GM12878 (cell line): Measurements from ENCODE around the gene NT5C3B. TPM values are rescaled to one million over a fixed set of nuclear protein-coding genes. Genes with fewer than 3 reads are reported as not detected.
"Not testable (repeated sequence)": the region's sequence is repeated elsewhere in the genome, so short reads cannot be mapped to it uniquely, and the experiment has no call there.

ENCODE experiments used
- ATAC-seq: fragments of 200-7000 bp; cut with Tn5 transposase; 3 replicates; pipeline ENCODE4 v1.9.1; 2020; ENCODE audit warnings: mild to moderate bottlenecking, moderate library complexity
- BruUV-seq: library from RNA; stranded (reverse); fragments of 400-500 nt; replicated peaks from 2 replicates; lab custom pipeline; 2021; lab: Mats Ljungman, UMichigan
- CTCF ChIA-PET: fragments of 300-600 bp; sonication (Branson Sonifier 250); formaldehyde crosslinking; extraction: SDS; loops from one replicate; lab custom pipeline; 2021; ENCODE audit warnings: inconsistent platforms; lab: Yijun Ruan, JAX
- POLR2A ChIA-PET: fragments of 350-600 bp; formaldehyde crosslinking; extraction: SDS; loops from one replicate; lab custom pipeline; 2021; ENCODE audit warnings: inconsistent platforms; lab: Charles Lee
- RAD21 ChIA-PET: fragments of 300-600 bp; sonication (Branson Sonifier 250); formaldehyde crosslinking; loops from one replicate; lab custom pipeline; 2023; ENCODE audit warnings: antibody characterized with exemption; ENCODE audit not compliant: unreplicated experiment; lab: Charles Lee
- SMC1A ChIA-PET: fragments of 300-600 bp; sonication (Branson Sonifier 250); formaldehyde crosslinking; loops from one replicate; lab custom pipeline; 2023; ENCODE audit not compliant: unreplicated experiment, uncharacterized antibody; lab: Charles Lee
- DNase-seq: peaks from one replicate; pipeline ENCODE4 v3.0.0-alpha.2; 2011; ENCODE audit warnings: low read depth, low spot score
- FAIRE-seq: peaks from 3 replicates; lab custom pipeline; 2011; peaks lifted over from hg19 to GRCh38; lab: Jason Lieb, UNC
- H2AFZ ChIP-seq: 2 replicates; pipeline ENCODE4 v1.6.0; 2011; ENCODE audit warnings: low read depth, low read length, control low read depth; ENCODE audit not compliant: control insufficient read depth
- H3K27ac ChIP-seq: 2 replicates; pipeline ENCODE4 v1.5.1; 2011; ENCODE audit warnings: control low read depth; ENCODE audit not compliant: control insufficient read depth, insufficient read depth
- H3K27me3 ChIP-seq, 2 experiments: replicated peaks in 1 of 2; 2 replicates each; pipeline versions ENCODE4 v1.6.0 to v1.6.1; 2011; ENCODE audit warnings: low read length in 1 of 2; ENCODE audit not compliant: control insufficient read depth in 2 of 2, insufficient read depth in 2 of 2
- H3K36me3 ChIP-seq, 2 experiments: 2 replicates each; pipeline ENCODE4 v1.5.1; 2011; ENCODE audit warnings: low read length in 1 of 2; ENCODE audit not compliant: control insufficient read depth in 2 of 2, insufficient read depth in 2 of 2
- H3K4me1 ChIP-seq: 2 replicates; pipeline ENCODE4 v1.6.1; 2011; ENCODE audit warnings: mild to moderate bottlenecking, low read length, moderate library complexity, mixed read lengths; ENCODE audit not compliant: control insufficient read depth, insufficient read depth
- H3K4me2 ChIP-seq: 2 replicates; pipeline ENCODE4 v1.6.0; 2011; ENCODE audit warnings: control low read depth; ENCODE audit not compliant: control insufficient read depth, insufficient read depth
- H3K4me3 ChIP-seq: fragments of 200-600 bp; sonication (generic); 2 replicates; pipeline ENCODE4 v1.5.1; 2016
- H3K79me2 ChIP-seq: 2 replicates; pipeline ENCODE4 v1.6.0; 2011; ENCODE audit warnings: low read length; ENCODE audit not compliant: control insufficient read depth, insufficient read depth
- H3K9ac ChIP-seq: 2 replicates; pipeline ENCODE4 v1.8.0; 2011; ENCODE audit warnings: low read length, control low read depth, mixed read lengths; ENCODE audit not compliant: control insufficient read depth, insufficient read depth
- H3K9me3 ChIP-seq: replicated peaks from 3 replicates; pipeline ENCODE4 v1.5.1; 2011; ENCODE audit warnings: mild to moderate bottlenecking, low read length; ENCODE audit not compliant: control insufficient read depth, insufficient read depth
- H4K20me1 ChIP-seq: 2 replicates; pipeline ENCODE4 v1.6.0; 2011; ENCODE audit not compliant: control insufficient read depth, insufficient read depth
- NR2F1 ChIP-seq: fragments of 450-650 bp; conservative IDR thresholded peaks from 2 replicates; pipeline ENCODE4 v1.6.1; 2017; ENCODE audit warnings: mild to moderate bottlenecking
- RBBP5 ChIP-seq: fragments of 200-600 bp; sonication (generic); conservative IDR thresholded peaks from 2 replicates; pipeline ENCODE4 v1.6.1; 2016
- WGBS: methylation state at CpG from one replicate; pipeline ENCODE4 v1.1.6; 2016; ENCODE audit warnings: low lambda C conversion rate; ENCODE audit not compliant: insufficient replicate concordance, insufficient coverage; ENCODE audit errors: missing lambda C conversion rate; 5-methylcytosine and 5-hydroxymethylcytosine counted together
- in situ Hi-C: fragments of 300-500 bp; cut with MboI; formaldehyde crosslinking; loops from 9 replicates; pipeline ENCODE4 v1.14.3; 2018; ENCODE audit warnings: mixed read lengths
- intact Hi-C: fragments of 100-400 bp; cut with micrococcal nuclease; formaldehyde crosslinking; loops from one replicate; pipeline ENCODE4 v1.14.2; 2022; ENCODE audit not compliant: unreplicated experiment
- polyA plus RNA-seq, 11 experiments: library from polyadenylated mRNA; depleted of rRNA in 4 of 11; unstranded in 6 of 11; stranded (reverse) in 5 of 11; fragments of >200 nt; fragmentation: Nextera tagmentation in 4 of 11; fragmentation: Illumina TruSeq in 1 of 11; extraction: Ambion mirVana in 4 of 11; extraction: Trizol in 1 of 11; gene quantifications; 1 replicate in 1 of 11; 2 replicates in 10 of 11; pipeline versions ENCODE4 v1.2.1 to v1.2.3, GENCODE V29; 2011 to 2016; ENCODE audit warnings: inconsistent platforms in 2 of 11, missing spikeins in 2 of 11, low read depth in 1 of 11
- total RNA-seq, 4 experiments: library from RNA; depleted of rRNA in 3 of 4; stranded (reverse); fragments of >200 nt in 3 of 4; fragmentation: Illumina TruSeq in 1 of 4; extraction: Trizol in 1 of 4; gene quantifications; 2 replicates each; pipeline versions ENCODE4 v1.2.1 to v1.2.3, GENCODE V29; 2013 to 2021

Gene NT5C3B
- total and polyA plus RNA-seq, 10 of the 15 experiments (the other 5 are each of a cell fraction or from before 2014, with no cell fraction given) = 0.52 to 64.6 (median 41.0) TPM

DNA sequence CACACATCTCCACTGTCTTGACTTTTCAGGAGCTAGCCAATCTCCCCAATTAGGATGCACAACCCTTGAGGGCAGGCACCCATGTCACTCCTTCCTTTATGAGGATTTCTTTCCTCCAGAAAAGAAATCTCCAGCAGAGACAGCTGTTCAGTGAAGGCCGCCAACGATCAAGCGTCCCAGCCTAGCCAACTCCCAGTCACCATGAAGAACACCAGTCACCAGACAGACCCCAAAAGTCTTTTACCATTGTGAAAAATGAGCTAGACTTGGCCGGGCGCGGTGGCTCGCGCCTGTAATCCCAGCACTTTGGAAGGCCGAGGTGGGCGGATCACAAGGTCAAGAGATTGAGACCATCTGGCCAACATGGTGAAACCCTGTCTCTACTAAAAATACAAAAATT, 6.1 kb downstream of the NT5C3B start:
- POLR2A ChIA-PET = interaction anchor here (0.5 kb wide), 1 partner anchor 449 kb away, joined by 3 read pairs; no protein-coding TSS in a partner anchor
- in situ Hi-C loops = not testable (repeated sequence)

DNA sequence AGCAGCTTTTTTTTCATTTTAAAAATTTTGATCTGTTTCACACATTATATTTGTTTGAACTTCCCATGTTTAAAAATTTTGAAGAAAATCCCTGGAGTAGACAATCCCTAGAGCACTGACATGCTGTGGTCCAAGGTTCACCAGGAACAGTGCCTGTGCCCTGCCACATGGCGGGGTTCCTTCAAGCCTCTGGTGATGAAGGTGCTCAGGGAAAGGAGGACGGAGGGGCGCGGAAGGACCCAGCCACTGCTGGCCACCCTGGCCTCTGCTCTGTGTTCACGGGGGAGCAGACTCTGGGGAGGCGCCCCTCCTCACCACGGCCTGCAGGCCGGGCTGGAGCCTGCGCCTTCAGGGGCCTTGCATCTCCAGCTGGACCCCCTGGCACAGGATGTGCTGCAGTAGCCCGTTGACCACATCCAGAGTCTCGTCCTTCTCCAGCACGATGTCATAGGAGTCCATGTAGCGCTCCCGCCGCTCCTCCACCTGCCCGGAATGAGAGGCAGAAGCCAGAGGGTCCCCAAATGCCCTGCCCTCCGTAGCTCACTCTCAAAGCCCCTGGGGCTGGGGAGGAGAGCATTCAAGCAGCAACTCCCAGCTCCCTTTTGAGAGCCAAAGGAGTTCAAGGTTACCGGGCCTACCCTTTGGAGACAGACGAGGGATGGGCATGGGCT, 10.7 kb downstream of the NT5C3B start:
- H3K27ac ChIP-seq = no peak overlapping the region
- ChIA-PET CTCF (no interaction called here), POLR2A (no interaction called here), RAD21 (no interaction called here), SMC1A (no interaction called here)
- H3K9ac ChIP-seq = no peak overlapping the region
- FAIRE-seq (no peak), DNase-seq (no peak), ATAC-seq (no peak)
- 76% methylated on average over 19 of the region's 19 CpGs for WGBS
- H3K27me3 ChIP-seq = no peaks in the 10 kb centered on the region
- H2AFZ ChIP-seq = no peak overlapping the region
- H3K9me3 ChIP-seq = no peaks in the 10 kb centered on the region
- no peak for TF ChIP-seq RBBP5
- no peak for TF ChIP-seq NR2F1
- in situ Hi-C loops = no loop called here
- peaks cover 0 to 3% of the 10 kb centered on the region in 2 experiments; a peak in 1 of 4 replicates for H3K36me3 ChIP-seq
- no peaks in the 10 kb centered on the region for H3K79me2 ChIP-seq
- no peak overlapping the region for H3K4me2 ChIP-seq
- BruUV-seq = no TSS peak
- H4K20me1 ChIP-seq = no peaks in the 10 kb centered on the region
- no peak overlapping the region for H3K4me3 ChIP-seq
- H3K4me1 ChIP-seq = no peaks in the 10 kb centered on the region
- intact Hi-C loops = no loop called here

More for the DNA sequence above, 6.1 kb downstream of the NT5C3B start:
- ATAC-seq, H3K4me1 ChIP-seq, H3K4me2 ChIP-seq, H3K79me2 ChIP-seq, H4K20me1 ChIP-seq, H3K4me3 ChIP-seq, H2AFZ ChIP-seq, FAIRE-seq, H3K9ac ChIP-seq, DNase-seq, H3K27ac ChIP-seq, H3K9me3 ChIP-seq, BruUV-seq, H3K27me3 ChIP-seq, RAD21 ChIA-PET, intact Hi-C loops, H3K36me3 ChIP-seq: not testable (repeated sequence)
- WGBS = 88% methylated on average over 10 of the region's 10 CpGs
- CTCF ChIA-PET = interaction anchor here (0.8 to 1.1 kb wide), 4 partner anchors 12 to 133 kb away, joined by 3 to 4 read pairs (median 3); no protein-coding TSS in a partner anchor
- SMC1A ChIA-PET = interaction anchor here (1.5 to 1.6 kb wide), 2 partner anchors 18 to 20 kb away, joined by 4 to 5 read pairs; no protein-coding TSS in a partner anchor
